OCI-LY7 (cell line): Measurements from ENCODE around the gene ELL2.

Experiments used
- EZH2phosphoT487 ChIP-seq: fragments of 200-600 bp; sonication (generic); IDR thresholded peaks from 2 replicates; pipeline ENCODE4 v1.6.1; 2018; ENCODE audit warnings: low read depth, borderline replicate concordance, mild to moderate bottlenecking, mixed run types, antibody characterized with exemption, low read length, moderate library complexity, mixed read lengths
- TF ChIP-seq, protein P1 (sequence below): fragments of 200-600 bp; sonication (generic); conservative IDR thresholded peaks from 2 replicates; pipeline ENCODE4 v1.5.1; 2014; ENCODE audit warnings: mild to moderate bottlenecking, antibody characterized with exemption, low read length, moderate library complexity, mixed read lengths

DNA sequence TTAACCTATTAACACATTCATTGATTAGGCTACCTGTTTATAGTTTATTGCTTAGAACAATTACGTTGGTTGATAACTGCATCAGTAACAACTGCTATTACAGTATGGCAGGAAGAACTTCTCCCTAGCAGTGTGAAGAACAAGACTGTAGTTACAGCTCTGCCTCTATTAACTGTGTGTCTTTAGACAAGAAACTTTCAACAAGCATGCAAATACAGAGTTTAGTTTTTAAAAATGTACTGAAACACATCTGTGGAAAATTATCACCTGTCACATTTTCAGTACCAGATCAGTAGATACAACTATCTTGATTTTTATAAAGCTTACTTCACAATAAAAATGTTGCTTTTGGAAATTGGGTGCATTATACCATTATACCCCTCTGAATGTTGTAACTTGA lies 22.2 kb downstream of the ELL2 start:
- TF ChIP-seq, protein P1, sequence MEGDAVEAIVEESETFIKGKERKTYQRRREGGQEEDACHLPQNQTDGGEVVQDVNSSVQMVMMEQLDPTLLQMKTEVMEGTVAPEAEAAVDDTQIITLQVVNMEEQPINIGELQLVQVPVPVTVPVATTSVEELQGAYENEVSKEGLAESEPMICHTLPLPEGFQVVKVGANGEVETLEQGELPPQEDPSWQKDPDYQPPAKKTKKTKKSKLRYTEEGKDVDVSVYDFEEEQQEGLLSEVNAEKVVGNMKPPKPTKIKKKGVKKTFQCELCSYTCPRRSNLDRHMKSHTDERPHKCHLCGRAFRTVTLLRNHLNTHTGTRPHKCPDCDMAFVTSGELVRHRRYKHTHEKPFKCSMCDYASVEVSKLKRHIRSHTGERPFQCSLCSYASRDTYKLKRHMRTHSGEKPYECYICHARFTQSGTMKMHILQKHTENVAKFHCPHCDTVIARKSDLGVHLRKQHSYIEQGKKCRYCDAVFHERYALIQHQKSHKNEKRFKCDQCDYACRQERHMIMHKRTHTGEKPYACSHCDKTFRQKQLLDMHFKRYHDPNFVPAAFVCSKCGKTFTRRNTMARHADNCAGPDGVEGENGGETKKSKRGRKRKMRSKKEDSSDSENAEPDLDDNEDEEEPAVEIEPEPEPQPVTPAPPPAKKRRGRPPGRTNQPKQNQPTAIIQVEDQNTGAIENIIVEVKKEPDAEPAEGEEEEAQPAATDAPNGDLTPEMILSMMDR: no peak
- no peak for TF ChIP-seq EZH2phosphoT487
